Measurements from ENCODE around the gene KCNH4.

- TF ChIP-seq CTCF (IDR thresholded peaks at IDR 0.05) (no peak), POLR2A (IDR thresholded peaks at IDR 0.05) (no peak)
Measured at GRCh38 chr17:42224651-42225050, 43.7 kb upstream of the KCNH4 start.

All from Peyer's patch (tissue), 4 donors.